Stimulated activated CD8-positive, alpha-beta memory T cell treated with anti-CD3 and anti-CD28 coated beads, Interleukin-15, amount 100 ng/mL, for 48 hours (primary cell): Measurements from ENCODE around the gene RAD21L1.

Experiments
- DNase-seq, 2 donors: peaks; one replicate each; pipeline ENCODE4 v3.0.0-alpha.2; 2020; ENCODE audit warnings: low read depth in 2 of 2

RAD21L1 gene

DNA sequence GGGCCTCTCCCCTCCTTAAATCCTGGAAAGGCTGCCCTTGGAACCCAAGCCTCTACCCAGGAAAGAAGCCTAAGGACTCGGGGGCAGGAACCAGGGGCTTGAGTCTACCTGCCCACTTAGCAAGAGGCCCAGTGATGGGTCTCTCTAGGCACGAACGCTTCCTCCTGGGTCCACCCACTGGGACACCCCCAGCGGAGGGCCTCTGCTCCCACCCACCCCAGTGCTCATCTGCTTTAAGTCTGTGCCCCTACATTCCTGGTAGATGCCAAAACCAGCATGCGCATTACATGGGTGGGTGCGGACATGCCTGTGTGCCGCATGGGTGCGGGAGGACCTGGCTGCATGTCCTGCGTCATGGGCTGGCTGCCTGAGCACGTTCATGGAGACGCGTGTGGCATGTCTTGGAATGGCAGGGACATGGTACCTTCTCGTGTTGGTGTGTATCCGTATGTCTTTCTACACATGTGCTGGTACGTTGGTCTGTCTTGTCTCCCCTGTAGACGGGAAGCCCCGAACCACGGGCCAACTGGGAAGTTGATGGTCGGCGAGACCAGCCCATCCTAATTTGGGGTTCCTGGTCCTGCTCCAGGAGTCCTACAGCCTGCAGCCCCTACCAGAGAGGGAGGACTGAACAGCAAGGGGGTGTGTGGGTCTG is 69.6 kb downstream of the RAD21L1 start:
- no peak for DNase-seq

DNA sequence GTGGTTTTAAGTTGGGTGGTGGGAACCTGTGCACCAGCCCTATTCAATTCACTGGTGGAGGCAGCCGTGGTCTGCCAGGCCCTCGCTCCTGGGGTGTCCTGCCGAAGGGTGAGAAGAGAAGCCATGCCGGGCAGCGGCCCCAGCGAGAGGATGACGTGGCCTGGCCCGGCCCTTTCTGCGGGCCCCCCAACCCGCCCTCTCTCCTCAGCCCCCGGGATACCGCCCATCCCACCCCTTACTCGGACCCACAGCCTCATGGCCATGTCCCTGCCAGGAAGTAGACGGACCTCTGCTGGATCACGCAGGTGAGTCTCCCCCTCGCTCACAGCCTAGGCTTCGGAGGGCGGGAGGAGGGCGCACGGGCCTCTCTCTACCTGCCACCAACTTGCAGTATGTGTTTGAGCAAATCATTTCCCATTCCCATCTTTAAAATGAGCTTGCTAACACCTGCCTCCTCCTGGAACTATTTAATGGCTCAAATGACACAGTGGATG is 70.3 kb downstream of the RAD21L1 start:
- DNase-seq: no peak

DNA sequence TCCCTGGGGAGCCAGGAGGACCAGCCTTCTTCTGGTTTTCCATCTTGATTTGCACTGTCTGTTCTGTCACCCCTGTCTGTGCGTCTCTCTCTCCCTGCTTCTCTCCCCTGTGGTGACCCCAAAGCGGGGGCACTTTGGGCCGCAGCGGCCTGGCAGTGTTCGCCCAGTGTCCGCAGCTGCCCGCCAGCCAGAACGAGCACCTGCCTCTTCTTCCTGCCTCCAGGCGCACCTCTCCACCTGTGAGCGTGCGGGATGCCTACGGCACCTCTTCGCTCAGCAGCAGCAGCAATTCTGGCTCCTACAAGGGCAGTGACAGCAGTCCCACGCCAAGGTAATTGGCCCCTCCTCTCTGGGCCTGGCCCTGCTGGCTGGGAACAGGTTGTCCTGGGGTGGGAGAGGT is 71.1 kb downstream of the RAD21L1 start:
- DNase-seq: no peak

DNA sequence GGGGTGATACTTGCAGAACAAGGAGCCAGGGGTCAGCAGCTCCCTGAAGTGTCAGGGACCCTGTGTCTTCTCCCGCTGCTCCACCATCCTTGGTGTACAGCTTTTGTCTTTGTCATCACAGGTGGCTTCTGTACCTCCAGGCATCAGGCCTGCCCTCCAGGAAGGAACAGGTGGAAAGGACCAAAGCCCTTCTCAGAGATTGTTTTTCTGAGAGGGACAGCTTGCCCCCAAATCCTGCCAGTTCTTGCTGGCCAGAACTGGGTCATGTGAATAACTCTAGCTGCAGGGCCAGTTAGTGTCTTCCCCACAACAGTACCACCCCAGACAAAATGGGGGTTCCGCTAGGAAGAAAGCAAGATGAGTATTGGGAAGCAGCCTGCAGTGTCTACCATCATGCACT is 71.6 kb downstream of the RAD21L1 start:
- DNase-seq: no peak

DNA sequence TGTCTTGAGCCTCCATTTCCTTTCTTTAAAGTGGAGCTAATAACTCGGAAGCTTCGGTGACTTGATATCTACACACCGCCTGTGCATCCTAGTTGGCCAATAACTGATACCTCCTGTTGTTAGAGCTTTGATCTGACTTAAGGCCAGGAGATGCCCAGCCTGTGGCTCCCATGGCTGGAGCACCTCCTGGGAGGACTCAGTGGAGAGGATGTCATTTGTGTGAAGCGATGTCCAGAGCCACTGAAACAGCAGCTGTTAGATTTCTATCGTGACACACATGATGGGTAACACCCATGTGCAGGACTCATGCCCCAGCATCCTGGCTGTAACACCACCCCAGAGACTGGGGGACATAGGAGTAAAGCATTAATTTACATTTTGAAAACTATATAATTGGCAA is 72.3 kb downstream of the RAD21L1 start:
- DNase-seq: no peak

DNA sequence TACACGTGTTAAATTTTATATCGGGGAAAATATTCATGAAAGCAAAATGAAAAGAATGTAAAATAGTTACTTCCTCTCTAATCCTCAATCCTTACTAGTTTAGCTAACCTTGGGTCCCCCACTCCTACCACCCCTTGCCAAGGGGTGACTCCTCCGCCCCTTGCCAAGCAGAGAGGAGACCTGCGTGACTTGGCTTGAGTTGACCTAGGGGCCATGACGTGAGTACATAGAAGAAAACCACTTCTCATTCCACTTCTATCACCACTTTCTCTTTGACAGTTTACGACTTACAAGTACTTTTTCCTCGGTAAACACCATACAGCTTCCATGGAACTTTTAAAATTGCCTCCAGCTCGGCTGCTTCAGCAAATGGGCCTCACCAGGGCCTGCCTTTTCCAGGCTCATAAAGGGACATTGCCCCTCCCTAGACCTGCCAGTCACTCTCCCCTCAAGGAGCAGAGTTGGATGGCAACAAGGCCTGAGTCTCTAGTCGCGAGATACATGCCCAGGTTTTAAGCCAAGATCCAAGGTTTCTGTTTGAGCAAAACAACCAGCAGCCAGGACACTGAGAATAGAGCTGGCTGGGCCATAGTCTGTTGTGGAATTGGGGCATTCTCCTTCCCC is 73.2 kb downstream of the RAD21L1 start:
- no peak for DNase-seq

DNA sequence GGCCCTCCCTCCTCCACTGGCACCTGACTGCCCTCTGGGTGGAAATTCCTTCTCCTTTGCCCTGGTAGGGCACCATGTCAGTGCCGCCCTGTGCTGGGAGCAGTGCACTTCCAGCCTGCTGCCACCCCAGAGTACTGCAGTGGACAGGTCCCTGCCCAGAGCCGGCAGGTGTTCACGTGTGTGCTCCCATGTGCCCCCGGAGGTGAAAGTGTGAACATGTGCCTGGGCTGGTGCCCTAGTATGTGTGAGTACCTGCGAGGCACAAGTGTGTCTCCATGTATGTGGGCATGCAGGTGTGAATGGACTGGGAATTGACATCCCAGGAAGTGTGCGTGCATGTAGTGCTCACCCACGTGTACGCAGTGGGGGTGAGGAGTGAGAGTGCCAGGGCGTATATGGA is 73.7 kb downstream of the RAD21L1 start:
- DNase-seq: peak in 1 of 2 donors; percentile 11

DNA sequence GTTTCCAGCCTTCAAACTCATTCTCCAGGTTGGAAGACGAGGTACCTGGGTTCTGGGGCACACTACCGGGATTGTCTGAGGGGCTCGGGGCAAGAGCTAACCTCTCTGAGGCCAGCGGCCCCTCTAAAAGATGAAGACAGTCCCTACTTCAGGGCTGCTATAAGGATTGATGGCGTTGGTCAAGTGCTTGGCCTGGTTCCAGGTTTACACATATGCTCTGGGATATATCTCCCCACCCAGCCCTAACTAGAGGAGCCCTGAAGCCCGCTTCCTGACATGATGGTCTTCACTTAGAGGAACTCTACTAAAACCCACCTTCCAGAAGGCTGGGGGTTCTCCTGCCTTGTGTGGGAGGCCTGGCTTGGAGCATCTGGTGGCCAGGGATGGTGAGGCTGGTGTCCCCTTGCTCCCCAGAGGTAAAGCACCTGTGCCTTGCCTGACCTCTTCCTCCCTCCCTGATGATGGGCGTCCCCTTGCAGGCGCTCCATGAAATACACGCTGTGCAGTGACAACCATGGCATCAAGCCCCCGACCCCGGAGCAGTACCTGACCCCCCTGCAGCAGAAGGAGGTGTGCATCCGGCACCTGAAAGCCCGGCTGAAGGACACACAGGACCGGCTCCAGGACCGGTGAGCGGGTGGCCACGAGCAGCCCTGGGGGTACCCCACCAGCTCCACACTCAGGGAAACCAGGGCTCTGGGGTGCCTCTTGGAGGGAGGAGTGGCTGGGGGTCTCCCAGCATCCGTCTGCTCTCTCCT is 74.4 kb downstream of the RAD21L1 start:
- no peak for DNase-seq

DNA sequence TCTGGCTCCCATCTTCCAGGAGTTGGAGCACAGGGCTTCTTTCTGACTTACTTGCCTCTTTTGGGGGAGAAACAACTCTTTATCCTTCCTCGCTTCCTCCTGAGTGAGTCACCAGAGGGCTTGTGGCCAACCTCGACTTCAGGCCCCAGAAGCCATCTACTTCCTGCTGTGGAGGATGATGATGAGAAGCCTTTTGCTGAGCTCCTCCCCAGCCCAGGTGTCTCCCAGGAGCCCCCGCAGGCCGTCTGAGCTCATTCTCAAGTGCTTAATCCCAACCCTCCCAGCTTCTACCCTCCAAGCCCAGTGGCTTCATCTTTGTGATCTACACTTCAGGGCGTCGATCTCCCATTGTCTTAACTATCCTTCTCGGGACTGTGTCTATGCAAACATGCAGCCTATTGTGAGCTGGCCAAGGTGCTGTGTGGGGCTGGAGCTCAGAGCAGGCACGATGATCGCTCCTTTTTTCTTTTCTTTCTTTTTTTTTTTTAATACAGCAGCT is 75.2 kb downstream of the RAD21L1 start:
- DNase-seq: peak; percentile 55 to 59

DNA sequence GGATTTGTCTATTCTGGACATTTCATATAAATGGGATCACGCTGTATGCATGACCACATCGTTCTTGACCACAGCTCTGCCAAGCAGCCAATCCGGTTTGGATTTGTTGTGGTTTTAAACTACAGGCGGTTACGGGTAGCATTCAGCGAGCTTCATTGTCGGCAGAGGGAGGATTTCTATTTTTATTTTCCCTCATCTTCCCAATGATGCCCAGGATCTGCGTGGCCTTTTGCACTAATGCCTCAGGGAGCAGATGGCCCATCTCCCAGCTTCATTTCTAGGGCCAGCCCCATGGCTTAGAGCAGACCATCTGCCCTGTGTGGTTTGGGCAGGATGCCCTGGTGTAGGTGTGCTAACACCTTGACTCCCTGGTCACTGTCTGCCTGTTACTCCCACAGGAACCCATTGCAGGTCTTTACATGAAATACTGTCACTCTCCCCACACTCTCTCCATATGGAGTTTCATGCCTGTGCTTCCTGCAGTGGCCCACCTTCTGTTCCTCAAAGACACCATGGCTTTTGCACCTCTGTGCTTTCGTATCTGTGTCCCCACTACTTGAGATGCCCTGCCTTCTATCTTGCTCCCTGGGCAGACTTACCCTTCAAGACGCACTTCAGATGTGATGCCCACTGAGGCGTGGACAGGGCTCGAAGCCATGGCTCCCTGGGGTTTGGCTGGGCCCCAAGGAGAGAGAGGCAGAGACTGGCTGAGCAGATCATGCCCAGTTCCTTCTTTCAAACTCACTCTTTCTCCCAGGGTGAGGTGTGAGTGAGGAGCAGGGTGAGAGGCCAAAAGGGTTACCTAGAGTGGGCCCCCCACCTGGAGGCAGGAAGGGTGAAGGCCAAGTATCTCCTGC is 77.1 kb downstream of the RAD21L1 start:
- no peak for DNase-seq

DNA sequence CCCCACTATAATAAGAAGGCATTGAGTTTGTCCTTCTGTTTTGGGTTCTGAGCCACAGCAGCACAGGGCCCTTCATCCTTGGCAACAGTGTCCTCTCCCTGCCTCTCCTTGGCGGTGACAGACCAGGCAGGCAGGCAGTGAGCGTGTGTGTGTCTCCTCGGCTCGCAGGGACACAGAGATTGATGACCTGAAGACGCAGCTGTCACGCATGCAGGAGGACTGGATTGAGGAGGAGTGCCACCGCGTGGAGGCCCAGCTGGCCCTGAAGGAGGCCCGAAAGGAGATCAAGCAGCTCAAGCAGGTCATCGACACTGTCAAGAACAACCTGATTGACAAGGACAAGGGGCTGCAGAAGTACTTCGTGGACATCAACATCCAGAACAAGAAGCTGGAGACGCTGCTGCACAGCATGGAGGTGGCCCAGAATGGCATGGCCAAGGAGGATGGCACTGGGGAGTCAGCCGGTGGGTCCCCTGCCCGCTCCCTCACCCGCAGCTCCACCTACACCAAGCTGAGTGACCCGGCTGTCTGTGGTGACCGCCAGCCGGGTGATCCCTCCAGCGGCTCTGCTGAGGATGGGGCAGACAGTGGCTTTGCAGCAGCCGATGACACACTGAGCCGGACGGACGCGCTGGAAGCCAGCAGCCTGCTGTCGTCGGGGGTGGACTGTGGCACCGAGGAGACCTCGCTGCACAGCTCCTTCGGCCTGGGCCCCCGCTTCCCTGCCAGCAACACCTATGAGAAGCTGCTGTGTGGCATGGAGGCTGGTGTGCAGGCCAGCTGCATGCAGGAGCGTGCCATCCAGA is 79.1 kb downstream of the RAD21L1 start:
- no peak for DNase-seq
